ENCODE data around the gene MCAT.
"Not testable (repeated sequence)": the region's sequence is repeated elsewhere in the genome, so short reads cannot be mapped to it uniquely, and the experiment has no call there.

MCAT gene

GRCh38 chr22:43118953-43119458 is 24.2 kb downstream of the MCAT start:
- DNase-seq, result no peak

- DNase-seq, result no peak
Observed at GRCh38 chr22:43118024-43118849, 25.0 kb downstream of the MCAT start.

GRCh38 chr22:43116932-43117331 is 26.3 kb downstream of the MCAT start:
- no peak for DNase-seq

- DNase-seq, result no peak
Observed at GRCh38 chr22:43114958-43115357, 28.2 kb downstream of the MCAT start.

GRCh38 chr22:43113526-43114251 is 29.5 kb downstream of the MCAT start:
- DNase-seq, result no peak

- DNase-seq, result no peak
Observed at GRCh38 chr22:43110927-43111623, 32.1 kb downstream of the MCAT start.

GRCh38 chr22:43110444-43110926 is 32.7 kb downstream of the MCAT start, which contains the start of gene BIK:
Gene BIK (plus strand): TSS chr22:43110750. CDS start chr22:43124023, 13,273 bp downstream.
- DNase-seq, result no peak

GRCh38 chr22:43109921-43110443 is 33.2 kb downstream of the MCAT start:
- DNase-seq, result no peak

GRCh38 chr22:43109511-43109910 is 33.7 kb downstream of the MCAT start:
- no peak for DNase-seq

GRCh38 chr22:43106302-43106701 is 36.9 kb downstream of the MCAT start:
- DNase-seq, result no peak

- not testable (repeated sequence) for DNase-seq
Observed at GRCh38 chr22:43104950-43105349, 38.2 kb downstream of the MCAT start.

GRCh38 chr22:43104056-43104625 is 39.1 kb downstream of the MCAT start:
- DNase-seq, result not testable (repeated sequence)

GRCh38 chr22:43101306-43101705 is 41.9 kb downstream of the MCAT start:
- no peak for DNase-seq

- DNase-seq, result no peak
Observed at GRCh38 chr22:43100225-43100624, 43.0 kb downstream of the MCAT start.

- DNase-seq, result no peak
Observed at GRCh38 chr22:43099095-43099494, 44.1 kb downstream of the MCAT start.

- no peak for DNase-seq
Observed at GRCh38 chr22:43098356-43098755, 44.8 kb downstream of the MCAT start.

- no peak for DNase-seq
Observed at GRCh38 chr22:43096420-43096819, 46.8 kb downstream of the MCAT start.

- DNase-seq, result no peak
Observed at GRCh38 chr22:43094551-43094950, 48.6 kb downstream of the MCAT start.

- DNase-seq, result no peak
Observed at GRCh38 chr22:43094085-43094484, 49.1 kb downstream of the MCAT start.

GRCh38 chr22:43092085-43092484 is 51.1 kb downstream of the MCAT start:
- no peak for DNase-seq

- DNase-seq, result peak in 1 of 2 experiments; percentile 60
Observed at GRCh38 chr22:43090130-43090789, 52.9 kb downstream of the MCAT start.

All from cerebellar nuclear complex (tissue), 1 donor.